GM21825 (cell line): Measurements from ENCODE around the gene SYNE3.

Experiments
- ATAC-seq: cut with Tn5 transposase; IDR thresholded peaks from one replicate; pipeline ENCODE4 v1.9.1; 2021; ENCODE audit warnings: mild to moderate bottlenecking, moderate library complexity; ENCODE audit not compliant: unreplicated experiment

SYNE3 gene

DNA sequence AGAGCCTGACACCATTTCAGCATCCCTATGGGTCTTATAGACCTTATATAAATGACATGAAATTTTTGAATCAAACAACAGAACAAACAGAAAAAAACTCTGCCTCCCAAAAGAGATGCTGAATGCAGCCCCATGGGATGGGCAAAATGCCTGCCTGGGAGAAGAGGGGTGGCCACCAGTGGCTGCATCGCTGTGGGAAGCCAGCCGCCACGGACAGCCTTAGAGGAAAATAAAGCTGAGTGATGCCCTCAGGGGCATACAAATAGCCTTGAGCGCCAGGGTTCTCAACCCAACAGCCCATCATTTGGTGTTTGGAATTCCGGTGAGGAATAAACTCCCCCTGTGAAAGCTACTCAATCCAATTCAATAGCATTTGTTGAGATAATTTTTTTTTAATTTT lies 22.9 kb downstream of the SYNE3 start:
- no peak for ATAC-seq

DNA sequence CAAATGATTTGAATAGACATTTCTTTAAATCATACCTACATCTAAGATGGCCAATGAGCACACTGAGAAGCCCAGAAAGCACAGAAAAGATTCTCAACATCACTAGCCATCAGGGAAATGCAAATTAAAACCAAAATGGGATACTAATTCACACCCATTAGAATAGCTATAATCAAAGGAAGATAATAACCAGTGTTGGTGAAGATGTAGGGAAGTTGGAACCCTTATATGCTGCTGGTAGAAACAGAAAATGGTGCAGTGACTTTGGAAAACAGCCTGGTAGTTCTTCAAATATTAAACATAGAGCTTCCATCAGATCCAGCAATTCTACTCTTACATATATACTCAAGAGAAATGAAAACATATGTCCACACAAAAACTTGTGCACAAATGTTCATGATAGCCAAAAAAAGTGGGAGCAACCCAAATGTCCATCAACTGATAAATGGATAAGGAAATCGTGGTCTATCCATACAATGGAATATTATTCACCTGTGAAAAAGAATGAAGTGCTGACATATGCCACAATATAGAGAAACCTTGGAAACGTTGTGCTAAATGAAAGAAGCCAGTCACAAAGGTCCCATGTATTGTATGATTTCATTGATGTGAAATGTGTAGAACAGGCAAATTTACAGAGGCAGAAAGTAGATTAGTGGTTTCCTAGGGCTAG lies 24.4 kb downstream of the SYNE3 start:
- no peak for ATAC-seq

DNA sequence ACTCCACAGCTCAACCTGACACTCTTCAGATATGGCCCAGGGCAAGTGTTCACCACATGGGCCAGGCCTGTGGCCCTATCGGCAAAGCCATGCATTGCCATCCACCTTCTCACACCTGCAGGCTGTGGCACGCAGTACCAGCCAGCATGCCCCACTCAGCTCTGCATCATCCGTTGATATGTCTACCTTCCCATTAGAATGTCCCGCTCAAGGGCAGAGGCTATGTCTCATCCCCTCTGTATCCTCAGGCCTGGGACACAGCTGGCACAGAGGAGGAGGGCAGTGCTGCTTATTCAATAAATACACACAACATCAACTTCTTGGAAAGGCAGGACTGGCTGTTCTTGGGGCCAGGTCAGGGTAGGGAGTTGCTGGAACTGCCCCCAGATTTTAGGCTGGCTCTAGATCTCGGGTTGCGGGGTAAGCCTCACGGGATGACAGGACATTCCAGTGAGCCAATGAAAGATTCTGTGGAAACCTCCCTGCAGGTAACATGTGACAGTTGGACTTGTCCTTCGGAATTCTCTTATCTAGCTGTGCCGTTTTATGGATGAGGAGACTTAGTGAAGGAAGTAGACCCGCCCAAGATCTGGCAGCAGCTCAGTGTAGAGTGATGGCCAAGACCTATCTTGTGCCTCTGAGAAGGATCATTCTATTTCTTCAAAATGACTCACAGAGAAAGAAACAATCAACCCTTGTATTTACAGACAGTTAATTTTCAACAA lies 25.6 kb downstream of the SYNE3 start:
- ATAC-seq, result no peak

- ATAC-seq, result no peak
Measured at GRCh38 chr14:95490138-95490509, 26.3 kb downstream of the SYNE3 start.

- no peak for ATAC-seq
Measured at GRCh38 chr14:95489214-95490137, 27.0 kb downstream of the SYNE3 start.

- ATAC-seq, result no peak
Measured at GRCh38 chr14:95488376-95489213, 27.9 kb downstream of the SYNE3 start.

DNA sequence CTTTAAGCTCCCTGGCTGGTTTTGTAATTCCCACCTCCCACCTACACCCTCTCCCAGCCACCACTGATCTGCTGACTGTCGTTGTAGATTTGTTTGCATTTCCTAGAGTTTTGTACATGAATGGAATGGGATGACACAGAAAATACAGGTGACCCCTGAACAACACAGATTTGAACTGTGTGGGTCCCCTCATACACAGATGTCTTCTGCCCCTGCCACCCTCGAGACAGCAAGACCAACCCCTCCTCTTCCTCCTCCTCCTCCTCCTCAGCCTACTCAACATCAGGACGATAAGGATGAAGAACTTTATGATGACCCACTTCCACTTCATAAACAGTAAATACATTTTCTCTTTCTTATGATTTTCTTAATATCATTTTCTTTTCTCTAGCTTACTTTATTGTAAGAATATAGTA lies 28.8 kb downstream of the SYNE3 start:
- no peak for ATAC-seq

DNA sequence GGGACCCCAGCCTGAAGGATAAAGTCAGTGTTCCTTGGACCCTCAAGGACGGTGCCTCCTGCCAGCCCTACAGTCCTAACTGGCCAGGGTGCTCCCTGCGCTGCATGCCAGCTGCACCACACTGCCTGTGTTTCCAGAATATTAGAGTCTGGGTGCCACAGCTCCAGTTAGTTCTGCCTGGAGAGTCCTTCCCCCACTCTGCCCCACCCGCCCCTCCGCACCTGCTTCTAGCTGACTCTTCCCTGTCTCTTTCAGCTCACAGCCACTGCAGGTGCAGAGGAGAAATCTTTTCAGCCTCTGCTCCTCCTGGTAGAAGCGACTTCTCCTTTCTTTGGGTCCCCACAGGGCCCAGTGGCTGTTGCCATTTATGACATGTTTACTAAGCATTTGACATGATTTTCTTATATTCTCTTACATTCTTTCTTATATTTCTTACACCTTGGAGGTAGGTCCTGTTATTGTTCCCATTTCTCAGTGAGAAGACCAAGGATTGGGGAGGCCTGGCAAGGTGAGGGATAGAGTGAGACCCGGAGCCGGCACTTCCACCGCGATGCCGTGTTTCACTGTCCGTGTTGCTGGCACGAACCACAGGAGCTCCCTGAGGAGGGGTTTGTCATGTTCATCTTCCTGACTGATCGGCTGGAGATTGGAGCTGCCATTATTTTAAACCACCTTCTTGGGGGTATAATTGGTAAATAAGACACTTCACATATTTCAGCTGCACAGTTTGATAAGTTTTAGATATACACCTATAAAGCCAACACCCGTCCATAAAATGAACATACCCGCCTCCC lies 29.4 kb downstream of the SYNE3 start:
- ATAC-seq, result no peak

DNA sequence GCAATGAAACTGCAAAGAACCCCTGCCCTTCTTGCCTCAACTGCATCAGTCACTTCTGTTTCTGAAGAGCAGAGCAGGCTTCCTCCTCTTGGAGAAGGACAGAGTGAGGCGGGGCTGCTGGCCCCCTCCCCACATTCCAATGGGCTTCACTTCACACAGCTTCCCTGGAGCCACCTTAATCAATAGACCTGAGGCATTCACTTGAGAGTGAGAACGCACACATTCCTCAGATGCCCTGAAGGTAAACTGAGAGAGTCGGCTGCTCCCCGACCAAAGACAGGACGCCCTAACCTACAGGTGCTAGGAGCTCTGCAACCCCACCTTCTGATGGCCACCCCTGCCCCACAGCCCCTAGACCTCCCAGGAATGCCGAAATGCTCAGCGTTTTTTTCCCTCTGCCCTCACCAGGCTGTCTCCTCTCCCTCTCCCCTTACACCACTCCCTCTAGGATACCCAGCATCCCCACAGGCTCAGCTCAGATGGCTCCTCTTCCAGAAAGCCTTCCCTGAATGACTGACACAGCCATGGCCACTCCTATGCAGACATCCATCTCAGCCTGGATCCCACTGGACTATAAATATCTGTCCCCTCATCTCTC lies 31.1 kb downstream of the SYNE3 start:
- no peak for ATAC-seq

DNA sequence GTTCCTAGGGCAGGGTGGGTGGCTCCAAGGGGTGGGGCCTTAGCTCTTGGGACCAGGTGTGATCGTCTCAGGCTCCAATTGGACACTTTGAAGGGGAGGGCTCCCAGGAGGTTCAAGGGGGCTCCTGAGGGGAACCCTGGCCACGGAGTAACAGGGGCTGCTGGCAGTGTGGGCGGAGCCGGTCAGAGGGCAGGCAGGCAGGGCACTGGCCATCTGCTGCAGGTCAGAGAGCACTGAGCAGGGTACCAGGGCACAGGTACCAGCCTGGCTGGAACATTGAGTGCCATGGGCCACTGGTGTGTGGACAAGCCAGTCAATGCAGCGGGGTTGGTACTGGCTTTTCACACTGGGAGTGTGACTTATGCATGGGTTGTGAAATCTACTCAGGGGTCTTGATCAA lies 32.2 kb downstream of the SYNE3 start:
- ATAC-seq, result no peak

GRCh38 chr14:95483309-95484165 lies 32.9 kb downstream of the SYNE3 start:
- no peak for ATAC-seq

DNA sequence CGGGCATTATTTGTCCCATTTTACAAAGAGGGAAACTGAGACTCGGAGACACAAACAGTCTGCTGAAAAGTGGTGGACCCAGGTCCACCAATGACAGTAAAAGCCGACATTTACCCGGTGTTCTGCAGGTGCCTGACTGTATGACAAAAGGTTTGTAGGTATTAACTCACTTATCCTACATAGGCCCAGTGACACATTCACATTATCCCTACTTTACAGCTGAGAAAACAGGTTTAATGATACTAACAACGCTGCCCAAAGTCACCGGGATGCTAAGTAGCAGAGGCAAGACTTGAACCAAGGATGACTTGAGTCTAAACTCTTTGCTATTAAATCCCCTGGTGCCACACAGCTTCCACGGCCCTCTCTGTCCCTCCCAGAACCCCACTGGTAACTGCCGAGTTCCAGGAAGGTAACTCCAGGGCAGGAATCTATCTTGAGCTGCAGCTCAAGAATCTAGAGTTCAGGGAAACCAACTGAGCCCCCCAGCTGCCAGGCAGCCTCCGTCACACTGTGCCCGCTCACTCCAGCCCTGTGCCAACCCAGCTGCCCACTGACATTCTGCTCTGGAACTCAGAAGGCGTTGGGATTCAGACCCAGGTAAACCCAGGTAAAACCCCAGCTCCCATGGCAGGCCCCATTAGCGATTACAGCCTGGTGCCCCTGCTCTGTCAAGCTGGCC lies 33.7 kb downstream of the SYNE3 start:
- ATAC-seq, result no peak

DNA sequence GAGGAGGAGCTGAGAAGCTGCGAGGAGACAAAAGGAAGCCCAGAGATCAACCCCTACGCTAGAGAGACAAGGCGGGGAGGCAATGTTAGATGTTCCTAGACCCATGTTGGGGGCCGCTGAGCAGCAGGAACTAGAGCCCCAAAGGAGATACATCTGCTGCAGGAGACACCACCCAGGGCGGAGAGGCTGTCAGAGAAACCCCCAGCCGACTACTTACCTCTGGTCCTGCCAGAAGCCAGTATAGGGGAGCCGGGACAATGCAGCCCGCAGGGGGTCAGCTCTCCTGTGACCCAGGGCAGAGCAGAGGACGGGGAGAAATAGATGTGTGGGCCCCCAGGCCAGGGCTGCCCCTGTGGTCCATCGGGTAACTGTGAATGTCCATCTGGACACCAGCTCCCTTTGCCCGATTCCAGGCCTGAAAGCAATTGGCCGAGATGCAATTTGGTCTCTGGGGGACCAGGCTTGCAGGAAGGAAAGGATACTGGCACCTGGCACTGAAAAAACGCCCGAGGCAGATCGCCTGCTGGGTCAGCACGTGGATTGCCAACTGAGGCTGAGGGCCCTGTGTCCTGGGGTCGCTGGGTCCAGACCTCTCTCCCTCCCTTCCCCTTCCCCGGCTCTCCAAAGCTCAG lies 34.9 kb downstream of the SYNE3 start:
- no peak for ATAC-seq

DNA sequence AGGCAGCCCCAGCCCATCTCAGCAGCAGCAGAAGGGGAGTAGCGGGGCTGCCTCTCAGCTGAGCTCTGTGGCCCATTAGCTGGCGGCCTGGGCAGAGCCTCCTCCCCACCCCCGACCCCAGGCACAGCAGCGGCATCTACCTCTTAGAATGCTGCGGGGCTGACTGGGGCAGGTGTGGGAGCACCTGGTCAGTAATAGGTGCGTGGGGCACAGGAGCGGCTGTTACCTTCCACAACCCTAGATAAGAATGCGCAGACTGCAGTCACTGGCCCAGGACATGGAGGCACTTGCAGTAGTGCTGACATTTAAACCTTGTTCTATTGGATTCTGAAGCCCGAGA lies 35.6 kb downstream of the SYNE3 start:
- ATAC-seq, result no peak

- peak; percentile 42 for ATAC-seq
Measured at GRCh38 chr14:95480109-95480886, 36.2 kb downstream of the SYNE3 start.

DNA sequence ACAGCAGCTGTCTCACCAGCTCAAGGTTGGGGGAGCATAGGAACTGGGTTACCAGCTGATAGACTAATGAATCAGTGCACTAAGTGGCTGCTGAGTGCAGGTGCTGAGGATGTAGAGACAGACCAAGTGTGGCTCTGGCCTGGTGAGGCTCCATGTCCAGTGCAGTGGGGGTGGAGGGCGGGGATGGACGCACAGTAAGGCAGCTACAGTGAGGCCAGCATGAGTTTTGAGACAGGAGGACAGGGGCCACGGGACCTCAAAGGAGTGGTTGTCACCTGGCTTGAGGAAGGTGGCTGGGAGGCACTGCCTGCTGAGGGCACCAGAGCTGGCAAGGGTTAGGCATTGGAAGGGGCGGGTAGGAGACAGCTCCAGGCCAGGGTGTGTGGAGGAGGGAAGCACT lies 37.0 kb downstream of the SYNE3 start:
- ATAC-seq, result no peak

DNA sequence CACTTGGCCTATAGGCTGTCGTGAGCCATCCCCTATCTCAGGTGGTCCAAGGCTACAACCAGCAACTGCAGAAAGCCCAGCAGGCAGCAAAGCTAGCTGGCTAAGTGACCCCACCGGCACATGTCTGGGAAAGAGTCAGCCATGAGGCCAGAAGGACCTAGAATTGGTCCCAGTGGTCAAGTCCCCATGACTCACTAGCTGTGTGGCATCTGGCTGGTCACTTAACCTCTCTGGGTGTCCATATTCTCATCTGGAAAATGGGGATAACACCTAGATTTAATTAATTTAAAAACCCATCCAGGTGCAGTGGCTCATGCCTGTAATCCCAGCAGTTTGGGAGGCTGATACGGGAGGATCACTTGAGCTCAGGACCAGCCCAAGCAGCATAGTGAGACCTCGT lies 37.6 kb downstream of the SYNE3 start:
- ATAC-seq, result no peak
